GM12878 (cell line): ENCODE measurements around the gene GTF2IRD1. TPM values are rescaled to one million over a fixed set of nuclear protein-coding genes. Genes with fewer than 3 reads are reported as not detected.

ENCODE experiments used
- ATAC-seq: fragments of 200-7000 bp; cut with Tn5 transposase; 3 replicates; pipeline ENCODE4 v1.9.1; 2020; ENCODE audit warnings: mild to moderate bottlenecking, moderate library complexity
- BruUV-seq: library from RNA; stranded (reverse); fragments of 400-500 nt; replicated peaks from 2 replicates; lab custom pipeline; 2021; lab: Mats Ljungman, UMichigan
- CTCF ChIA-PET: fragments of 300-600 bp; sonication (Branson Sonifier 250); formaldehyde crosslinking; extraction: SDS; loops from one replicate; lab custom pipeline; 2021; ENCODE audit warnings: inconsistent platforms; lab: Yijun Ruan, JAX
- POLR2A ChIA-PET: fragments of 350-600 bp; formaldehyde crosslinking; extraction: SDS; loops from one replicate; lab custom pipeline; 2021; ENCODE audit warnings: inconsistent platforms; lab: Charles Lee
- RAD21 ChIA-PET: fragments of 300-600 bp; sonication (Branson Sonifier 250); formaldehyde crosslinking; loops from one replicate; lab custom pipeline; 2023; ENCODE audit warnings: antibody characterized with exemption; ENCODE audit not compliant: unreplicated experiment; lab: Charles Lee
- SMC1A ChIA-PET: fragments of 300-600 bp; sonication (Branson Sonifier 250); formaldehyde crosslinking; loops from one replicate; lab custom pipeline; 2023; ENCODE audit not compliant: unreplicated experiment, uncharacterized antibody; lab: Charles Lee
- DNase-seq: peaks from one replicate; pipeline ENCODE4 v3.0.0-alpha.2; 2011; ENCODE audit warnings: low read depth, low spot score
- FAIRE-seq: peaks from 3 replicates; lab custom pipeline; 2011; peaks lifted over from hg19 to GRCh38; lab: Jason Lieb, UNC
- H2AFZ ChIP-seq: 2 replicates; pipeline ENCODE4 v1.6.0; 2011; ENCODE audit warnings: low read depth, low read length, control low read depth; ENCODE audit not compliant: control insufficient read depth
- H3K27ac ChIP-seq: 2 replicates; pipeline ENCODE4 v1.5.1; 2011; ENCODE audit warnings: control low read depth; ENCODE audit not compliant: control insufficient read depth, insufficient read depth
- H3K27me3 ChIP-seq, 2 experiments: replicated peaks in 1 of 2; 2 replicates each; pipeline versions ENCODE4 v1.6.0 to v1.6.1; 2011; ENCODE audit warnings: low read length in 1 of 2; ENCODE audit not compliant: control insufficient read depth in 2 of 2, insufficient read depth in 2 of 2
- H3K36me3 ChIP-seq, 2 experiments: 2 replicates each; pipeline ENCODE4 v1.5.1; 2011; ENCODE audit warnings: low read length in 1 of 2; ENCODE audit not compliant: control insufficient read depth in 2 of 2, insufficient read depth in 2 of 2
- H3K4me1 ChIP-seq: 2 replicates; pipeline ENCODE4 v1.6.1; 2011; ENCODE audit warnings: mild to moderate bottlenecking, low read length, moderate library complexity, mixed read lengths; ENCODE audit not compliant: control insufficient read depth, insufficient read depth
- H3K4me2 ChIP-seq: 2 replicates; pipeline ENCODE4 v1.6.0; 2011; ENCODE audit warnings: control low read depth; ENCODE audit not compliant: control insufficient read depth, insufficient read depth
- H3K4me3 ChIP-seq: fragments of 200-600 bp; sonication (generic); 2 replicates; pipeline ENCODE4 v1.5.1; 2016
- H3K79me2 ChIP-seq: 2 replicates; pipeline ENCODE4 v1.6.0; 2011; ENCODE audit warnings: low read length; ENCODE audit not compliant: control insufficient read depth, insufficient read depth
- H3K9ac ChIP-seq: 2 replicates; pipeline ENCODE4 v1.8.0; 2011; ENCODE audit warnings: low read length, control low read depth, mixed read lengths; ENCODE audit not compliant: control insufficient read depth, insufficient read depth
- H3K9me3 ChIP-seq: replicated peaks from 3 replicates; pipeline ENCODE4 v1.5.1; 2011; ENCODE audit warnings: mild to moderate bottlenecking, low read length; ENCODE audit not compliant: control insufficient read depth, insufficient read depth
- H4K20me1 ChIP-seq: 2 replicates; pipeline ENCODE4 v1.6.0; 2011; ENCODE audit not compliant: control insufficient read depth, insufficient read depth
- CUX1 ChIP-seq: IDR thresholded peaks from 2 replicates; pipeline ENCODE4 v1.6.1; 2012; ENCODE audit warnings: improper control_type of control experiment, low read depth, low read length; ENCODE audit not compliant: insufficient replicate concordance
- FOS ChIP-seq: IDR thresholded peaks from 3 replicates; pipeline ENCODE4 v1.6.1; 2011; ENCODE audit warnings: borderline replicate concordance; ENCODE audit not compliant: insufficient read length; ENCODE audit errors: extremely low read depth
- HDAC6 ChIP-seq: fragments of 200-600 bp; sonication (generic); IDR thresholded peaks from one replicate; pipeline ENCODE4 v1.8.0; 2017; ENCODE audit warnings: antibody characterized with exemption; ENCODE audit not compliant: unreplicated experiment
- IRF3 ChIP-seq: fragments of 450-650 bp; IDR thresholded peaks from 2 replicates; pipeline ENCODE4 v1.6.1; 2014; ENCODE audit warnings: mild to moderate bottlenecking
- KLF5 ChIP-seq: fragments of 450-650 bp; IDR thresholded peaks from 2 replicates; pipeline ENCODE4 v1.6.1; 2014; ENCODE audit warnings: mild to moderate bottlenecking; ENCODE audit not compliant: partially characterized antibody
- MEF2B ChIP-seq: fragments of 450-650 bp; IDR thresholded peaks from 2 replicates; pipeline ENCODE4 v1.6.1; 2018; ENCODE audit warnings: mild to moderate bottlenecking, moderate library complexity; ENCODE audit not compliant: partially characterized antibody, poor library complexity, severe bottlenecking
- MTA3 ChIP-seq: IDR thresholded peaks from 2 replicates; pipeline ENCODE4 v1.6.1; 2012; ENCODE audit warnings: low read length, inconsistent platforms, borderline replicate concordance
- MYB ChIP-seq: fragments of 150-350 bp; IDR thresholded peaks from 2 replicates; pipeline ENCODE4 v1.6.1; 2014; ENCODE audit warnings: mild to moderate bottlenecking, low read depth, low read length, borderline replicate concordance
- PKNOX1 ChIP-seq: fragments of 450-650 bp; IDR thresholded peaks from 2 replicates; pipeline ENCODE4 v1.6.1; 2016; ENCODE audit warnings: mild to moderate bottlenecking
- PML ChIP-seq: IDR thresholded peaks from 2 replicates; pipeline ENCODE4 v1.6.1; 2012; ENCODE audit warnings: low read length, inconsistent platforms
- TAF1 ChIP-seq: IDR thresholded peaks from 2 replicates; pipeline ENCODE4 v1.6.1; 2011; ENCODE audit warnings: mild to moderate bottlenecking, low read depth, low read length, borderline replicate concordance
- ZZZ3 ChIP-seq: IDR thresholded peaks from 2 replicates; pipeline ENCODE4 v1.6.1; 2011; ENCODE audit warnings: low read depth; ENCODE audit not compliant: control insufficient read depth, insufficient read length
- WGBS: methylation state at CpG from one replicate; pipeline ENCODE4 v1.1.6; 2016; ENCODE audit warnings: low lambda C conversion rate; ENCODE audit not compliant: insufficient replicate concordance, insufficient coverage; ENCODE audit errors: missing lambda C conversion rate; 5-methylcytosine and 5-hydroxymethylcytosine counted together
- in situ Hi-C: fragments of 300-500 bp; cut with MboI; formaldehyde crosslinking; loops from 9 replicates; pipeline ENCODE4 v1.14.3; 2018; ENCODE audit warnings: mixed read lengths
- intact Hi-C: fragments of 100-400 bp; cut with micrococcal nuclease; formaldehyde crosslinking; loops from one replicate; pipeline ENCODE4 v1.14.2; 2022; ENCODE audit not compliant: unreplicated experiment
- polyA plus RNA-seq, 11 experiments: library from polyadenylated mRNA; depleted of rRNA in 4 of 11; unstranded in 6 of 11; stranded (reverse) in 5 of 11; fragments of >200 nt; fragmentation: Nextera tagmentation in 4 of 11; fragmentation: Illumina TruSeq in 1 of 11; extraction: Ambion mirVana in 4 of 11; extraction: Trizol in 1 of 11; gene quantifications; 1 replicate in 1 of 11; 2 replicates in 10 of 11; pipeline versions ENCODE4 v1.2.1 to v1.2.3, GENCODE V29; 2011 to 2016; ENCODE audit warnings: inconsistent platforms in 2 of 11, missing spikeins in 2 of 11, low read depth in 1 of 11
- total RNA-seq, 4 experiments: library from RNA; depleted of rRNA in 3 of 4; stranded (reverse); fragments of >200 nt in 3 of 4; fragmentation: Illumina TruSeq in 1 of 4; extraction: Trizol in 1 of 4; gene quantifications; 2 replicates each; pipeline versions ENCODE4 v1.2.1 to v1.2.3, GENCODE V29; 2013 to 2021

The GTF2IRD1 gene
- total and polyA plus RNA-seq, 10 of the 15 experiments (the other 5 are each of a cell fraction or from before 2014, with no cell fraction given), result 0.48 to 3.0 (median 1.3) TPM

GRCh38 chr7:74475987-74476350 lies 22.3 kb downstream of the GTF2IRD1 start:
- ChIA-PET SMC1A (no interaction called here), CTCF (no interaction called here), POLR2A (interaction anchor here (0.6 kb wide), 1 partner anchor 9 kb away, joined by 9 read pairs; no protein-coding TSS in a partner anchor), RAD21 (no interaction called here)
- in situ Hi-C loops (no loop called here), intact Hi-C loops (no loop called here)
- no peak for TF ChIP-seq PKNOX1
- no peak for TF ChIP-seq MEF2B
- TF ChIP-seq ZZZ3, result no peak
- TF ChIP-seq PML, result no peak
- no peak for TF ChIP-seq HDAC6
- TF ChIP-seq FOS, result no peak
- no peak for TF ChIP-seq TAF1
- no peak for TF ChIP-seq KLF5
- no peak for TF ChIP-seq IRF3
- no peak for TF ChIP-seq CUX1
- TF ChIP-seq MTA3, result no peak
- TF ChIP-seq MYB, result no peak
- Histone ChIP-seq H3K4me3 (no peak overlapping the region), H3K4me2 (no peak overlapping the region), H3K36me3 (no peaks in the 10 kb centered on the region), H4K20me1 (no peaks in the 10 kb centered on the region), H3K4me1 (no peaks in the 10 kb centered on the region), H2AFZ (no peak overlapping the region), H3K27me3 (peaks cover 0 to 3% of the 10 kb centered on the region in 2 experiments; a peak in 3 of 4 replicates), H3K79me2 (no peaks in the 10 kb centered on the region), H3K9me3 (no peaks in the 10 kb centered on the region), H3K27ac (no peak overlapping the region), H3K9ac (no peak overlapping the region)
- BruUV-seq, result no TSS peak
- FAIRE-seq, result no peak
- WGBS, result 71% methylated on average over 8 of the region's 8 CpGs
- no peak for ATAC-seq
- no peak for DNase-seq
